ENCODE results near the gene AHI1. TPM values are rescaled to one million over a fixed set of nuclear protein-coding genes. Genes with fewer than 3 reads are reported as not detected.

The AHI1 gene
- total and polyA plus RNA-seq, 4 donors = 5.2 to 51.7 (median 23.8) TPM

GRCh38 chr6:135534773-135535380 is 37.3 kb upstream of the AHI1 start:
- TF ChIP-seq CTCF (IDR thresholded peaks at IDR 0.05; ENCODE audit: control extremely low read depth, extremely low read depth) = no peak
- Histone ChIP-seq H3K36me3 (ENCODE audit: control insufficient read depth in 4 of 4, insufficient read depth in 4 of 4, low read length in 4 of 4) (no peaks in the 10 kb centered on the region), H3K9ac (ENCODE audit: insufficient read depth in 1 of 2, low read length in 2 of 2) (no peak overlapping the region), H3K4me1 (ENCODE audit: control insufficient read depth in 5 of 5, insufficient read depth in 5 of 5, low read length in 5 of 5) (peaks cover 0 to 11% (median 0%) of the 10 kb centered on the region in 5 donors), H3K27ac (ENCODE audit: low read depth in 1 of 2, low read length in 1 of 2) (no peak overlapping the region), H3K27me3 (ENCODE audit: control insufficient read depth in 3 of 3, insufficient read depth in 3 of 3, low read length in 2 of 3) (no peaks in the 10 kb centered on the region), H3K9me3 (ENCODE audit: control insufficient read depth in 4 of 4, insufficient read depth in 3 of 4, low read length in 3 of 4) (no peaks in the 10 kb centered on the region), H3K4me3 (no peak overlapping the region)
- ATAC-seq (ENCODE audit: insufficient read depth, low FRiP score) (no peak), DNase-seq (no peak)
- 88 to 90% methylated on average over 3 of the region's 3 CpGs for WGBS, 2 donors

GRCh38 chr6:135532559-135532958 is 35.0 kb upstream of the AHI1 start:
- Histone ChIP-seq H3K36me3 (ENCODE audit: control insufficient read depth in 4 of 4, insufficient read depth in 4 of 4, low read length in 4 of 4) (no peaks in the 10 kb centered on the region), H3K9me3 (ENCODE audit: control insufficient read depth in 4 of 4, insufficient read depth in 3 of 4, low read length in 3 of 4) (no peaks in the 10 kb centered on the region), H3K27ac (ENCODE audit: low read depth in 1 of 2, low read length in 1 of 2) (no peak overlapping the region), H3K27me3 (ENCODE audit: control insufficient read depth in 3 of 3, insufficient read depth in 3 of 3, low read length in 2 of 3) (no peaks in the 10 kb centered on the region), H3K4me1 (ENCODE audit: control insufficient read depth in 5 of 5, insufficient read depth in 5 of 5, low read length in 5 of 5) (peaks cover 0 to 32% (median 0%) of the 10 kb centered on the region in 5 donors), H3K9ac (ENCODE audit: insufficient read depth in 1 of 2, low read length in 2 of 2) (no peak overlapping the region), H3K4me3 (no peak overlapping the region)
- ATAC-seq (ENCODE audit: insufficient read depth, low FRiP score) (no peak), DNase-seq (no peak)
- TF ChIP-seq CTCF (IDR thresholded peaks at IDR 0.05; ENCODE audit: control extremely low read depth, extremely low read depth) = no peak
- 31 to 38% methylated on average over 1 of the region's 1 CpG for WGBS, 2 donors

- no peak overlapping the region for H3K4me3 ChIP-seq
- no peak overlapping the region for H3K9ac ChIP-seq (ENCODE audit: insufficient read depth in 1 of 2, low read length in 2 of 2)
- H3K27ac ChIP-seq (ENCODE audit: low read depth in 1 of 2, low read length in 1 of 2) = no peak overlapping the region
- TF ChIP-seq CTCF (IDR thresholded peaks at IDR 0.05; ENCODE audit: control extremely low read depth, extremely low read depth) = no peak
- H3K36me3 ChIP-seq (ENCODE audit: control insufficient read depth in 4 of 4, insufficient read depth in 4 of 4, low read length in 4 of 4) = no peaks in the 10 kb centered on the region
- DNase-seq (no peak), ATAC-seq (ENCODE audit: insufficient read depth, low FRiP score) (no peak)
- no peaks in the 10 kb centered on the region for H3K27me3 ChIP-seq (ENCODE audit: control insufficient read depth in 3 of 3, insufficient read depth in 3 of 3, low read length in 2 of 3)
- no peaks in the 10 kb centered on the region for H3K9me3 ChIP-seq (ENCODE audit: control insufficient read depth in 4 of 4, insufficient read depth in 3 of 4, low read length in 3 of 4)
- WGBS, 2 donors = 91 to 99% methylated on average over 2 of the region's 2 CpGs
- peaks cover 0 to 38% (median 0%) of the 10 kb centered on the region in 5 donors for H3K4me1 ChIP-seq (ENCODE audit: control insufficient read depth in 5 of 5, insufficient read depth in 5 of 5, low read length in 5 of 5)
These were observed 34.5 kb upstream of the AHI1 start for GRCh38 chr6:135531954-135532490.
